HG03469 (cell line): ENCODE measurements around the gene ITIH2.
"Not testable (repeated sequence)": the region's sequence is repeated elsewhere in the genome, so short reads cannot be mapped to it uniquely, and the experiment has no call there.

Experiments used
- ATAC-seq: cut with Tn5 transposase; IDR thresholded peaks from one replicate; pipeline ENCODE4 v1.9.1; 2021; ENCODE audit warnings: mild to moderate bottlenecking, moderate library complexity, moderate number of reproducible peaks; ENCODE audit not compliant: unreplicated experiment

The ITIH2 gene

DNA sequence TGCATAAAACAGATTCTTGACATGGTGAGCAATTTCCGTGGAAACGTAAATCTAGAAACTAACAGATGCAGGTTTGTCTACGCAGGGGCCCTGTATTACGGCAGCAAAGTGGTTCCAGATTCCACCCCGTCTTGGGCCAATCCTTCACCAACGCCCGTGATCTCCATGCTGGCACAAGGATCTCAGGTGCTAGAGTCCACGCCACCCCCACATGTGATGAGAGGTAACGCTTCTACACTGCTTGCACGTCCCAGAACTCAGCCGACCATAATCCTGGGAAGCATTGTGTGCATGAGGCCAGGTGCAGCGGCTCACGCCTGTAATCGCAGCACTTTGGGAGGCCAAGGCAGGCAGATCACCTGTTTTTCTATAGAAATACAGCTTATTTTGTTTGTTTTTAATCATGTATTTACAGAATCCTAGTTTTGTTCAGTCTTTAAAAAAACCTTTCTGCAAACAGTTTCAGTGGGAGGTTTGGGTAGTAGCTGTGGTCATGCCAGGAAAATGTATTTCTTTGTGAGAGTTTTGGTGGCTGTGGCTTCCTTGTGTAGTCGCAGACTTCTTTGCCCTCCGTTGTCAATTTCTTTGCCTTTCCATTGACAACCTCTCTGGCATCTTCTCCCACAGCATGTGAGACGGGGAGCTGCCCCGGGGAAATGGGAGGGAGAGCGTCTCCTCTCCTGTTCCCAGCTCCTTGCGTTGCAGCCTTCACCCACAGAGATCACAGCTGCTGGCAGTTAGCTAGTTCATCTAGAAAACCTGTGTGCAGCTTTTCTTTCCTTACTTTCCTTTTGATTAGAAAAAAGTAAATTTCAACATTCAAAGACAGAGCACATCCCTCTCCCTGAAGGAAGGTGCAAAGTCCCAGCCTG, 35.7 kb downstream of the ITIH2 start:
- ATAC-seq, result no peak

DNA sequence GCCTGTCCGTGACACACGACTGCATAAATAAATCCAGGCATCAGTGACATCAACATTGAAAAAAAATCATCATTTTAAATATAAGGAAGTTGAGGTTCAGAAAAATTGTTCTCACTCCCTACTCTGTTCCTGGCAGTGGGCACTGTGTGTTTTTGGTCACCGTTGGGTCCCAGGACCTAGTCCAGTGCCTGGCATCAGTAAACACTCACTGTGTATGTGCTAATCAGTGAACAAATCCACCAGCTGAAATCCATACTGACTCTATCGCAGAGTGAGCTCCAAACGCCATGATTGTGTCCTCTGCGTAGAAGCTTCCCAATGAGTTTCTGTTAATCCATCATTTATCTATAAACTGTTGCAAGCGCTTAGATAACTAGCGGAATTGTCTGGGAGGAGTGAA, 41.2 kb downstream of the ITIH2 start:
- no peak for ATAC-seq

DNA sequence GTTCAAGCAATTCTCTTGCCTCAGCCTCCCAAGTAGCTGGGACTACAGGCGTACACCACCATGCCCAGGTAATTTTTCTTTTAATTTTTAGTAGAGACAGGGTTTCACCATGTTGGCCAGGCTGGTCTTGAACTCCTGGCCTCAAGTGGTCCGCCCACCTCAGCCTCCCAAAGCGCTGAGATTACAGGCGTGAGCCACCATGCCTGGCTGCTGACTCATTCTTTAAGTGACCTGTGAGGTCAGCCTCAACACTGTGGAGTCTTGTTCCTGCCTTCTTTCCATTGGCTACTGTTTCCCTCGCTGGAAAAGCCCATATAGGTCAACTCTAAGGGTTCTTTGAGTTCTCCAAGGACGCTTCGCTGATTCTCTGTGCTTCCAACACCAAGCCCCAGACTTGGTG, 45.5 kb downstream of the ITIH2 start:
- ATAC-seq, result not testable (repeated sequence)

DNA sequence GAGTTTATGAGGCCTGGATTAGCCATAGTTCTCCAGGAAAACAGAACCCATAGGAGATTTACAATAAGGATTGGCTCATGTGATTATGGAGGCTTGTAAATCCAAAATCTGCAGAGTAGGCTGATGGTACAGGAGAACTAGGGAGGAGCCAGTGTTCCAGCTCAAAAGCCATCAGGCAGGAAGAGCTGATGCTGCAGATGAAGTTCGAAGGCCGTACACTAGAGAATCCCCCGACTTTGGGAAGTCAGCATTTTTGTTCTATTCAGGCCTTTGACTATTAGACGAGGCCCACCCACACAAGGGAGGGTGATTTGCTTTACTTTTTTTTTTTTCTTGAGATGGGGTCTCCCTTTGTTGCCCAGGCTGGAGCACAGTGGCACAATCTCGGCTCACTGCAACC, 47.1 kb downstream of the ITIH2 start:
- ATAC-seq, result no peak

DNA sequence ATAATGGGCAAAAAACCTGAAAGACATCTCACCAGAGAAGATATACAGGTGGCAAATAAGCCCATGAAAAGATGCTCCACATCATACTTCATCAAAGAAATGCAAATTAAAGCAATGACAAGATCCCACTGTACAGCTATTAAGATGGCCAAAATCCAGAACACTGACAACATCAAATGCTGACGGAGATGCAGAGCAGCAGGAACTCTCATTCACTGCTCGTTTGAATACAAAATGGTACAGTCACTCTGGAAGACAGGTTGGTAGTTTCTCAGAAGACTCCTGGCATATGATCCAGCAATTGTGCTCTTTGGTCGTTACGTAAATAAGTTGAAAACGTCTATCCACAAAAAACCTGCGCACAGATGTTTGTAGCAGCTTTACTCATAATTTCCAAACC, 49.1 kb downstream of the ITIH2 start:
- ATAC-seq, result no peak

DNA sequence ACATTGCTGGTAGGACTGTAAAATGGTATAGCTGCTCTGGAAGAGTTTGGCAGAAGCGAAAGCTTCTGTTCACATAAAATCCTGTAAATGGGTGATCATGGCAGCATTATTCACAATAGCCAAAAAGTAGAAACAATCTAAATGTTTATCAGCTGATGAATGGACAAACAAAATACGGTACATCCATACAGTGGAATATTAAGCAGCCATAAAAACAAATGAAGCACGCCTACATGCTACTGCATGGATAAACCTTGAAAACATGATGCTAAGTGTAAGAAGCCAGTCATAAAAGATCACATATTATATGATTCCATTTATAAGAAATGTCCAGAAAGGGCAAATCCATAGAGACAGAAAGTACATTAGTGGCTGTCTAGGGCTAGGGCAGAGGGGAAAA, 52.0 kb downstream of the ITIH2 start:
- ATAC-seq, result no peak

DNA sequence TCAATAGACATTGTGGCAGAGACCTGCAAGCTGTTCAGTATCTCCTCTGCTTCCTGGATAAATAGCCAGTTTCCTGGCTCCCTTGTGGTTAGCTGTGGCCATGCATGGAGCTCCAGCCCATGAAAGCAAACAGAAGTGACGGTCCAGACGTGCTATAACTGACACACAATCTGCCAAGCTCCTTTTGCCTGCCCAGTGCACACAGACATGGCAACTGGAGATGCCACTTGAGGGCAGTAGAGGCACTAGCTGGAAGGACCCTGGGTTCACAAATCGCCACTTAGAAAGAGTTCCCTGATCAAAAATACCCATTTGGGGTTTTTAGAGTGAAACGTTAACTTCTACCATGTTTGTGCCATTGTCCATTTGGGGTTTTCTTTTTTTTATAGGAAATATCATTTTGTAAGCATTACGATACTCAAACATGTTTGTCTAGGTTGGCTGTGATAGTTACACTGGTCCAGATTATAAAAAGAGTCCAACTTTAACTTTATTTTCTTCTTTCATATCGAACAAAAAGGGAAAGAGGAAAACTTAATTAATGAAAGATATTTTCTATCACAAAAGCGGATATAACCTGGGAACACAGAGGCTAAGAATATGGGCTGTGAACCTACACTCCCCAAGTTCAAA, 53.4 kb downstream of the ITIH2 start:
- no peak for ATAC-seq

DNA sequence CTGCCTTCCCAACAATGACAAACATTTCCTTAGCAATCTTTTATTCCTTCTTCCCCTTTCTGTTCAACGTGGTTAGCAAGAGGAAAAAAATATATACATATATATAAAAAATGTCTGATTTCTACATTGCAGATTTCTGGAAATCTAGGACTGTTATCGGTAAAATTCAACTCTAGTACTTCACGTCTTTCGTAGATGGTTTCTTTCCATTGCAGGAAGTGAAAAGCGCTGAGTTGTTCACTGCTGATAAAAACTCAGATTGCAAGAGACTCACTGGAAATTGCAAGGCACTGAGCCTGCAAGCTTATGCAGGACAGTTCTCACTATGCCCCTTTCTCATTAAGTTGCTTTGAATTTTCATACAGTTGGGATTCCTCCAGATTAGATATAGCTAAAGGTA, 60.8 kb downstream of the ITIH2 start:
- ATAC-seq, result no peak

DNA sequence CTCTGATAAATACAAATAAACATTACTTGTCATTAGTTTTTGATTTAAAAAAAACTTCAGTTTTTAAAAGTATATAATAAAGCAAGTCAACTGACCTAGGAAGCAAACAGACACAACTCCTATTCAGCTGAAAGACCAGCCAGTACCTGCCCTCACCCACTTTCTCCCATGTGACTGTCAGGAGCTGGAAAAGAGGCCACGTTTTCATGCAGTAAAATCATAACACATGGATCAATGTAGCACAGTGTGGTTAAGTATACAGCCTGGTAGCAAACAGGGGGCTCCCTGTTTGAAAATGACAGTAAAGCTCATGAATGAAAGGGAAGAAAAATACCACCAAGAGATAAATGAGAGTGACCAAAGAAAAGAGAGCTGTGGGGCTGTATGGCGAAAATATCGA, 63.1 kb downstream of the ITIH2 start:
- ATAC-seq, result no peak

DNA sequence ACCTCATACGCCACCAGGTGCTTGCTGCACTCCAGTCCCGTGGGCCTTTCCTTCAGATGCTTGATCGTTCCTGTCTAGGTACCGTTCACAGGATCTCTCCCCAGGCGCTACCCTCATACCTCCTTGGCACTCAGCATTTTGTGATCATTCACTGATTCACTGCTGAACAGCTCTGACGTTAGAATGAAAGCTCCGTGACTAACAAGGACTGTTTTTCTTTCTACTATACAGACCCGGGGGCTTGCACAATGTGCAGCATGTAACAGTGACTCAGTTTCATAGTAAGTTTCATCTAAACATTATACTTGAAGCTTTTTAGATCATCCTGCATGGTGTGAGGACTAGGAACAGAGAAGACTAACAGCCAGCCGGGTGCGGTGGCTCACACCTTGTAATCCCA, 64.1 kb downstream of the ITIH2 start:
- no peak for ATAC-seq

DNA sequence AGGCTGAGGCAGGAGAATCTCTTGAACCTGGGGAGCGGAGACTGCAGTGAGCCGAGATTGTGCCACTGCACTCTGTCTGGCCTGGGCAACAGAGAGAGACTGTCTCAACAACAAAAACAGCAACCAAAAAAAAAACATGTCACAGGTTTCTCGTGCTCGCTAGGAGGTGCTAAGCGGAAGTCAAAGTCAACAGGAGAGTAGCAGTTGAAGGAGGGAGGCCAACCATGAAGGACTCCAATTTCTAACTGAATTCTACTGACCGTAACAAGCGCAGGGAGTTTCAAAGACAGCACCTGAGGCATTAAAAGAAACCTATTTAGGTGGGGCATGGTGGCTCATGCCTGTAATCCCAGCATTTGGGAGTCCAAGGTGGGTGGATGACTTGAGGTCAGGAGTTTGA, 65.3 kb downstream of the ITIH2 start:
- no peak for ATAC-seq

DNA sequence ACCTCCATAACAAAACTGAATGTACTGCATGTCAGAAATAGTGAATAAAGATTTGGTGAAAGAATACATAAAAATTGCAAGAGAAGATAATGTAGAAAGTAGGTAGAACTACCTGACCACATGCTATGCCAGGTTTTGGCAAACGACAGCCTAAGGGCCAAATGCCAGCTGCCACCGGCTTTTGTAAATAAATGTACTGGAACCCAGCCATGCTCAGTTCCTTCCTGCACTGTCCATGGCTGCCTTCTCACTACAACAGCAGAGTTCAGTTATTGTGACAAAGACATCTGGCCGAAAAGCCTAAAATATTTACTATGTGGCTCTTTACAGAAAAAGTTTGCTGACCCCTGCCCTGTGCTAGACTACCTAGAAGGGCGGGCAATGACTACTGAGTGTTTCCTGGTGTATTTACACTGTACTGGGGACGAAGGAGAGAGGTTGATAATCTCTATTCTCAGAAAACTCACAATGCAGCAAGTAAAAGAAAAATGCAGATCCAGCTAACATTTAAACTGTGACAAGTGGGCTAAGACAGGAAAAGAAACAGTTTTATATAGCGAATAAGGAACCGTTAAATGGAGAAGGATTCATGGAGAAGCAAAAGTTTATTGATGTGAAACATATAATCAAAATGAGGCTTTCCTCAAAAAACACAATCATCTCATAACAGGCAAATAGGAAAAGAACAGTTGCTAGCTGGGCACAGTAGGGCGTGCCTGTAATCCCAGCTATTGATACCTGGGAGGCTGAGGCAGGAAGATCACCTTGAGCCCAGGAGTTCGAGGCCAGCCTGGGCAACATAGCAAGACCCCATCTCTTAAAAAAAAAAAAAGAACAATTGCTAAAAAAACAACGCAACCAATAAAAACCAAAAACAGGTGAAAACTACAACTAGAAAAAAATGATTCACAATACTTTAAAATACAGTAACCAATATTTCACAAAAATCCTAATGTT, 71.0 kb downstream of the ITIH2 start:
- no peak for ATAC-seq

DNA sequence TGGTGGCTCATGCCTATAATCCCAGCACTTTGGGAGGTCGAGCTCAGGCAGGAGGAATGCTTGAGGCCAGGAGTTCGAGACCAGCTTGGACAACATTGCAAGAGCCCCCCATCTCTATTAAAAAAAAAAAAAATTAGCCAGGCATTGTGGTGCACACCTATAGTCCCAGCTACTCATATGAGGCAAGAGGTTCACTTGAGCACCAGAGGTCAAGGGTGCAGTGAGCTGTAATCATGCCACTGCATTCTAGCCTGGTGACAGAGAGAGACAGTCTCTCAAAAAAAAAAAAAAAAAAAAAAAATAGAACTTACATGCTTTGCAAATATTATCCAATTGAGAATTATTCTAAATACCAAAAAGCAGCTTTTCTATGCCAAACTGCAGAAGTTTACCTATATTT, 73.7 kb downstream of the ITIH2 start:
- no peak for ATAC-seq

DNA sequence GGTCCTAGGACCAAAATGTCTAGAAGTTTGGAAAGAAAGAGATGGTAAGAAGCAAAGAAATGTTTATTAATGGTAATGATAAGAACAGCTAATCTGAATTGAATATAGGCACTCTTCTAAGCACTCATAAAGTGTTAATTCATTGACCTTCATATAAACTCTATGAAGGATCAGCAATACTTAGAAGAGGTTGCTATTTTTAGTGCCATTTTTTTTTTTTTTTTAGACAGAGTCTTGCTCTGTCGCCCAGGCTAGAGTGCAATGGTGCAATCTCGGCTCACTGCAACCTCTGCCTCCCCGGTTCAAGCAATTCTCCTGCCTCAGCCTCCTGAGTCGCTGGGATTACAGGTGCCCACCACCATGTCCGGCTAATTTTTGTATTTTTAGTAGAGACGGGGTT, 79.1 kb downstream of the ITIH2 start:
- ATAC-seq, result not testable (repeated sequence)

DNA sequence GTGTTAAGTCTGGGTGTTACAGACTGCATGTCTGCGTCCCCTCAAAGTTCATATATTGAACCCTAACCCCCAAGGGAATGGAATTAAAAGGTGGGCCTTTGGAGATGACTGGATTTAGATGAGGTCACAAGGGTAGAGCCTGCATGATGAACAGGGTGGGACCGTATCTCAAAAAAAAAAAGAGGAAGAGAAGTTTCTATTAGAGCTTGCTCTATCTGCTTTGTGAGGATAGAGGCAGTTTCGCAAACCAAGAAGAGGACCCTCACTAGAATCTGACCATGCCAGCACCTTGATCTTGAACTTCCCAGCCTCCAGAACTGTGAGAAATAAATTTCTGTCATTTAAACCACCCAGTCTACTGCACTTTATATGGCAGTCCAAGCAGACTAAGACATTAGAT, 83.3 kb downstream of the ITIH2 start:
- ATAC-seq, result no peak

DNA sequence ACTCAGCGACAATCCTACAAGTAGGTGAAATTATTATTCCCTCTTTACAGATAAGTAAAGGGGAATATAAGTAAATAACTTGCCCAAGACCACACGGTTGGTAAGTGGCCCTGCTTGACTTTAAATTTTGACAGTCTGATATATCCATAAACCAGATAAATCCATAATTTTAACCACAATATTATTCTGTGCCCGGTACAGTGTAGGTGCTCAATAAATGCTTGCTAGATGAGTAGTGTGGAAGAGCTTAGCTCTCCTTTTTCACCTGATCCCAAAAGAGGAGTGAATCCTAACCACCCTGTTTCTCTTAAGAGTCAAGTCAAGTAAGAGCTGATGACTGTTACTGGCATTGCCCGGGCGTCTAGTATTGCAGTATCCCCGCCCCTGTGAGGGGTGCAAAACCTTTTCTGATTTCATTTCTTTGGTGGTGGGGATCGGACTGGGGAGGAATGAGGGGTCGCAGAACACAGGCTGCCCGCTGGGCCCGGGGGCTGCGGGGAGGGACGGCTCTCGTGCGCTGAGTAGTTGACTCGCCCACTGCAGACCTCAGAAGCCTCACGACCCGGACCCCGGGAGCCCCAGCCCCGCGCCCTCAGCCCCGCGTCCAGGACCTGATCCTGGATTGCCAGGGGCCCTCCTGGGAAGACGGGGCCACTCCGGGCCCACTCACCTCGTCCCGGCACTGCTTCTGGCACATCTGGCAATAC, 84.2 kb downstream of the ITIH2 start:
- no peak for ATAC-seq

DNA sequence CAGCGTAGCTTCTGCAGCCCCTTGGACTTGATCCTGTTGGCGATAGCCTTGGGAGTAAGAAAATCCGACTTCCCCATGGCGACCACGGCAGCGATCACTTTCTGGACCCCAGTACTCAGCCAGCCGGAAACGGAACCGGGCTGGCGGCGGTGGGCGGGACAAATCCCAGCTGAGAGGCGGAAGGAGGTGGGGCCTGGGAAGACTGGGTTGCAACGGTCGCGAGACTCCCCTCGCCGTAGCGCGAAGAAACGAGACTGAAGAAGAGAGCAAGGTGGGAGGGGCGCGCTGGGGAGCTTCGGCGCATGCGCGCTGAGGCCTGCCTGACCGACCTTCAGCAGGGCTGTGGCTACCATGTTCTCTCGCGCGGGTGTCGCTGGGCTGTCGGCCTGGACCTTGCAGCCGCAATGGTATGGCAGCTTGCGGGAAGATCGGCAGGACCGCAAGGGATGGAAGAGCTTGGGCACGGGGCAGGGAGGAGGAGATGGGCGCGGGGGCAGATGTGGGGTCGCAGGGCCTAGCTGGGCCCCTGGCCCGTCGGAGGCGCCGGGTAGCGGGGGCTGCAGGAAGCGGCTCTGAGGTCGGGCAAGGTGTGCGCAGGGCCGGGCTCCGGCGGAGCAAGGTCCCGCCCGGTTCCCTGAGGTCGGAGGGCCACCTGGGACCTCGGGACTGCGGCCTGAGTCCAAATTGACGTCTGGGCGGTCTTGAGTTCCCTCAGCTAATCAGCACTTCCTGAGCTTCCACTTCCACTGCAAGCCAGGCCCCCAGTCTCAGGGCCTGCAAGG, 84.9 kb downstream of the ITIH2 start, which contains the start of the genes ATP5F1C and KIN:
Gene ATP5F1C (plus strand): TSS at position 321 of the 782 bp plus-strand sequence. CDS start 31 bp downstream, at position 352.
Gene KIN (minus strand): TSS at position 137 of the 782 bp plus-strand sequence. CDS start 60 bp downstream, at position 77.
- ATAC-seq, result peak; percentile 92

DNA sequence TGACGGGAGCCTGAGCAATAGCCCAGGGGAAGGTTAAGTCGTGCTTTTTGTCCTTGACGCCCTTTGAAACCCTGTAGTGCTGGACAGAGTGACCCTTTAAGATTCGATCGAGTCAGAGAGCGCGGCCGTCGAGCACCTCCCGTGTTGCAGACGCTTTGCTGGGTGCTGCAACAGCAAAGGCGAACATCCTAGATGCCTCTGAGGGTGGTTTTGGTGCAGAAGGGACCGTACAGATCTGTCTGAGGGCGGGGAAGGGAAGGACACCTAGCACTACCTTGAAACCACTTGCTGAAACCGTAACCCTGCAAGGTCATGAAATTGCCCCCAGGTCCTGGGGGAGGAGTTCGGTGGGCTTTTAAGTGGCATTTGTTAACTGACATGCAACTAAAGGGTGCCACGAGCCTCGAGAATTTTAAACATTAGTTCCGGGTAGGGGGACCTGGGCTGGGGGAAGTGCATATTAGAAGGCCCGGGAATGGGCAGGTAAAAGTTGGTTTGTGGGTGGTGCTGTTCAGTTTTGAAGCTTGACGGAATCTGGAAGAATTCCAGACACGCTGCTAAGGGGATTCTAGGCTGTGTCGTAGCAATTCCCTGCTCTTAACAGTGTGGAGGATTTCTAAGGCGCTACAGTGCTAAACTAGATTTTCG, 85.6 kb downstream of the ITIH2 start:
- peak; percentile 7 for ATAC-seq

DNA sequence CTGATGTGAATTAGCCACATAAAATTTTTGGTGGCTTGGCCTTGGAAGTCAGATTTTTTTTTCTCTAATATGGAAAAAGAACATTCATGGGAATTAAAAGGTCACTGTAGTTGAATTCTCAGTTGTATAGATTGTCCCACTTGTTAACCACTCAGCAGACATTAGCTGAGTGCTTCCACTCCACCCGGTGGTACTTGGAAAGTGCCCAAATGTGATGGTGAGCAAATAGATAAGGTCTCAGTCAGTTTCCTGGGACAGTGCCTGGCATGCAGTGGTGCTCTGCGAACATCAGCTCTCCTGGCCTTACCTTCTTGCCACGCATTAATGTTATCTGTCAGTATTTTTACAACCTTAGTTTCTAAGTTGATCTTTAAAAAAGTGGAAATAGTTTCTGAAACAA, 86.3 kb downstream of the ITIH2 start:
- ATAC-seq, result no peak
